Fibroblast of skin of left biceps (primary cell): ENCODE data around the gene GRHL1.

Source experiments
- DNase-seq, 2 experiments: peaks; one replicate each; pipeline ENCODE4 v3.0.0-alpha.2; 2013; ENCODE audit warnings: low read depth in 2 of 2

Gene GRHL1

GRCh38 chr2:9971890-9972289 lies 20.4 kb downstream of the GRHL1 start:
- no peak for DNase-seq

GRCh38 chr2:9972621-9973479 lies 21.4 kb downstream of the GRHL1 start:
- no peak for DNase-seq

- no peak for DNase-seq
Observed at GRCh38 chr2:9973690-9974089, 22.2 kb downstream of the GRHL1 start.

GRCh38 chr2:9974343-9974742 lies 22.9 kb downstream of the GRHL1 start:
- no peak for DNase-seq

- DNase-seq, result no peak
Observed at GRCh38 chr2:9975328-9975727, 23.8 kb downstream of the GRHL1 start.

- peak; percentile 82 to 84 for DNase-seq
Observed at GRCh38 chr2:9975805-9976447, 24.4 kb downstream of the GRHL1 start.

- no peak for DNase-seq
Observed at GRCh38 chr2:9979977-9980376, 28.5 kb downstream of the GRHL1 start.

- DNase-seq, result no peak
Observed at GRCh38 chr2:9980520-9980919, 29.0 kb downstream of the GRHL1 start.

GRCh38 chr2:9981655-9982054 lies 30.2 kb downstream of the GRHL1 start:
- no peak for DNase-seq

GRCh38 chr2:9982248-9982647 lies 30.8 kb downstream of the GRHL1 start:
- peak; percentile 86 to 87 for DNase-seq

- no peak for DNase-seq
Observed at GRCh38 chr2:9982891-9983290, 31.4 kb downstream of the GRHL1 start.

GRCh38 chr2:9983401-9984216 lies 32.1 kb downstream of the GRHL1 start:
- no peak for DNase-seq

GRCh38 chr2:9984217-9984739 lies 32.8 kb downstream of the GRHL1 start:
- no peak for DNase-seq

GRCh38 chr2:9984871-9985480 lies 33.5 kb downstream of the GRHL1 start:
- peak; percentile 52 to 56 for DNase-seq

- no peak for DNase-seq
Observed at GRCh38 chr2:9985531-9986328, 34.2 kb downstream of the GRHL1 start.

- DNase-seq, result no peak
Observed at GRCh38 chr2:9988320-9988719, 36.8 kb downstream of the GRHL1 start.

- DNase-seq, result no peak
Observed at GRCh38 chr2:9990736-9991135, 39.2 kb downstream of the GRHL1 start.

GRCh38 chr2:9991221-9991620 lies 39.7 kb downstream of the GRHL1 start:
- no peak for DNase-seq

GRCh38 chr2:9991829-9992273 lies 40.4 kb downstream of the GRHL1 start:
- no peak for DNase-seq

- DNase-seq, result no peak
Observed at GRCh38 chr2:9992427-9993187, 41.1 kb downstream of the GRHL1 start.
